ENCODE data around the gene BAIAP2L2.

DNA sequence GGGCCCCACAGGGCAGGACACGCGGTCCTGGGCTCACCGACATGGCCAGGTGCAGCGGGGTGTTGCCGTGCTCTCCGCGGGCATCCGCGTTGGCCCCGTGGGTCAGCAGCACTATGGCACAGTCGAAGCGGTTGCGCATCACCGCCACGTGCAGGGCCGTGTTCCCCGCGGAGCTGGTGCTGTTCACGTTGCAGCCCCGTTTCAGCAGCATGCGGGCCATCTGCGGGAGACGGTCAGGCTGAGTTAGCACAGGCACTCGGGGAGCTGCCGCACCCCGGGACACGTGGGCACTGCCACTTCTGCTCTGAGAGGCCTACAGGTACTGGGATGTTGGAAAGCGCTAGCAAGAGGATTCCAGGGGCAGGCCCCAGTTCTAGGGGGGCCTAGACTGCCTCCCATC is 22.3 kb upstream of the BAIAP2L2 start:
- no peak for TF ChIP-seq SP1 (IDR thresholded peaks at IDR 0.05)
- TF ChIP-seq, protein P1, sequence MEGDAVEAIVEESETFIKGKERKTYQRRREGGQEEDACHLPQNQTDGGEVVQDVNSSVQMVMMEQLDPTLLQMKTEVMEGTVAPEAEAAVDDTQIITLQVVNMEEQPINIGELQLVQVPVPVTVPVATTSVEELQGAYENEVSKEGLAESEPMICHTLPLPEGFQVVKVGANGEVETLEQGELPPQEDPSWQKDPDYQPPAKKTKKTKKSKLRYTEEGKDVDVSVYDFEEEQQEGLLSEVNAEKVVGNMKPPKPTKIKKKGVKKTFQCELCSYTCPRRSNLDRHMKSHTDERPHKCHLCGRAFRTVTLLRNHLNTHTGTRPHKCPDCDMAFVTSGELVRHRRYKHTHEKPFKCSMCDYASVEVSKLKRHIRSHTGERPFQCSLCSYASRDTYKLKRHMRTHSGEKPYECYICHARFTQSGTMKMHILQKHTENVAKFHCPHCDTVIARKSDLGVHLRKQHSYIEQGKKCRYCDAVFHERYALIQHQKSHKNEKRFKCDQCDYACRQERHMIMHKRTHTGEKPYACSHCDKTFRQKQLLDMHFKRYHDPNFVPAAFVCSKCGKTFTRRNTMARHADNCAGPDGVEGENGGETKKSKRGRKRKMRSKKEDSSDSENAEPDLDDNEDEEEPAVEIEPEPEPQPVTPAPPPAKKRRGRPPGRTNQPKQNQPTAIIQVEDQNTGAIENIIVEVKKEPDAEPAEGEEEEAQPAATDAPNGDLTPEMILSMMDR (IDR thresholded peaks at IDR 0.05; ENCODE audit: low read depth, low read length, missing input control): no peak
- TF ChIP-seq, protein P2, sequence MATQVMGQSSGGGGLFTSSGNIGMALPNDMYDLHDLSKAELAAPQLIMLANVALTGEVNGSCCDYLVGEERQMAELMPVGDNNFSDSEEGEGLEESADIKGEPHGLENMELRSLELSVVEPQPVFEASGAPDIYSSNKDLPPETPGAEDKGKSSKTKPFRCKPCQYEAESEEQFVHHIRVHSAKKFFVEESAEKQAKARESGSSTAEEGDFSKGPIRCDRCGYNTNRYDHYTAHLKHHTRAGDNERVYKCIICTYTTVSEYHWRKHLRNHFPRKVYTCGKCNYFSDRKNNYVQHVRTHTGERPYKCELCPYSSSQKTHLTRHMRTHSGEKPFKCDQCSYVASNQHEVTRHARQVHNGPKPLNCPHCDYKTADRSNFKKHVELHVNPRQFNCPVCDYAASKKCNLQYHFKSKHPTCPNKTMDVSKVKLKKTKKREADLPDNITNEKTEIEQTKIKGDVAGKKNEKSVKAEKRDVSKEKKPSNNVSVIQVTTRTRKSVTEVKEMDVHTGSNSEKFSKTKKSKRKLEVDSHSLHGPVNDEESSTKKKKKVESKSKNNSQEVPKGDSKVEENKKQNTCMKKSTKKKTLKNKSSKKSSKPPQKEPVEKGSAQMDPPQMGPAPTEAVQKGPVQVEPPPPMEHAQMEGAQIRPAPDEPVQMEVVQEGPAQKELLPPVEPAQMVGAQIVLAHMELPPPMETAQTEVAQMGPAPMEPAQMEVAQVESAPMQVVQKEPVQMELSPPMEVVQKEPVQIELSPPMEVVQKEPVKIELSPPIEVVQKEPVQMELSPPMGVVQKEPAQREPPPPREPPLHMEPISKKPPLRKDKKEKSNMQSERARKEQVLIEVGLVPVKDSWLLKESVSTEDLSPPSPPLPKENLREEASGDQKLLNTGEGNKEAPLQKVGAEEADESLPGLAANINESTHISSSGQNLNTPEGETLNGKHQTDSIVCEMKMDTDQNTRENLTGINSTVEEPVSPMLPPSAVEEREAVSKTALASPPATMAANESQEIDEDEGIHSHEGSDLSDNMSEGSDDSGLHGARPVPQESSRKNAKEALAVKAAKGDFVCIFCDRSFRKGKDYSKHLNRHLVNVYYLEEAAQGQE (IDR thresholded peaks at IDR 0.05): no peak
- no peak for TF ChIP-seq RAD21 (IDR thresholded peaks at IDR 0.05)
- TF ChIP-seq RXRA (IDR thresholded peaks at IDR 0.05): no peak
- TF ChIP-seq EGR1 (IDR thresholded peaks at IDR 0.05; ENCODE audit: low read depth in 2 of 2): no peak
- TF ChIP-seq, protein P3, sequence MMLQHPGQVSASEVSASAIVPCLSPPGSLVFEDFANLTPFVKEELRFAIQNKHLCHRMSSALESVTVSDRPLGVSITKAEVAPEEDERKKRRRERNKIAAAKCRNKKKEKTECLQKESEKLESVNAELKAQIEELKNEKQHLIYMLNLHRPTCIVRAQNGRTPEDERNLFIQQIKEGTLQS (IDR thresholded peaks at IDR 0.05): no peak
- no peak for TF ChIP-seq YY1 (IDR thresholded peaks at IDR 0.05)
- TF ChIP-seq TAF1 (conservative IDR thresholded peaks at IDR 0.05): no peak
- TF ChIP-seq, protein P4, sequence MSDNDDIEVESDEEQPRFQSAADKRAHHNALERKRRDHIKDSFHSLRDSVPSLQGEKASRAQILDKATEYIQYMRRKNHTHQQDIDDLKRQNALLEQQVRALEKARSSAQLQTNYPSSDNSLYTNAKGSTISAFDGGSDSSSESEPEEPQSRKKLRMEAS (IDR thresholded peaks at IDR 0.05): no peak
- TF ChIP-seq JUND (IDR thresholded peaks at IDR 0.05): no peak
